Pons (tissue), 1 donor: ENCODE data around the gene CLEC2B.
"Not testable (repeated sequence)": the region's sequence is repeated elsewhere in the genome, so short reads cannot be mapped to it uniquely, and the experiment has no call there.

Experiments used
- DNase-seq: peaks from one replicate; pipeline ENCODE4 v3.0.0-alpha.2; 2016; ENCODE audit warnings: low spot score

CLEC2B gene

DNA sequence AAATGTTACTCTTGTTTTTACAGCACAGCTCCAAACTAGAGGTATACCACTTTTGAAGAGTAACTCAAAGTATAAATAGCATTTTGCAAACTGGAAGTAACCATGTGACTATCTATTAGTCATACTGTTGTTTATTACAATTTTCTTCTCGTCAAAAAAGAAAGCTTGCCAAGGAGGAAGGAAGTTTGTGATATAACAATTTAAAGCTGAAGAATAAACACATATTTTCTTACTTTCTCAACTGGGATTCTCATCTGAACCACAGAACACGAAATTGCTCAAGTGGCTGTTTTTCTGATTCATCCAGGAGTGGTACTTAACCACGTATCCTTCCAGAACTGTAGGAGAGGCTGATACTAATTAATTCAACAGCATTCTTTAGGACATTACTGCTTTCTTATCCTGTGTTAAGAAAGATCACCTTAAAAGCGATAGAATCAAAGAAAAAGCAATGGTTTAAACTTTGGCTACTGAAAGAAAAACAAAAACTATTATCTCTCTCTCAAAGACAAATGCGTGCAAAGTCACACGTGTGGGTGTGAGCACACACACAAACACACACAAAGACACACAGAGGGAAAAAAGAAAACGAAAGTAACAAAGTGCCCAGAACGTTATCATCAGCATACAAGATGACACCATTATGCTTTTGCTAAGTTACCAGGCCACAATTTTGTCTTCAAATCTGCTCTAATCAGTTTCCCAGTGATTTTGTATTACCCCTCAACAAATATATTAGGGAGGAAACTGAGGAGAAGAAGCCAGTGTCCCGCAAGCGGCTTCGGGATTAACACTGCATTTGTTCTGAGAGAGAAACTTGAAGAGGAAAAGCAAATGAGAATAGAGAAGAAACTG, at the start of gene CLEC2B:
Gene CLEC2B, minus strand, starts transcription at position 48 of the 855 bp plus-strand sequence.
- DNase-seq, result peak; percentile 62

DNA sequence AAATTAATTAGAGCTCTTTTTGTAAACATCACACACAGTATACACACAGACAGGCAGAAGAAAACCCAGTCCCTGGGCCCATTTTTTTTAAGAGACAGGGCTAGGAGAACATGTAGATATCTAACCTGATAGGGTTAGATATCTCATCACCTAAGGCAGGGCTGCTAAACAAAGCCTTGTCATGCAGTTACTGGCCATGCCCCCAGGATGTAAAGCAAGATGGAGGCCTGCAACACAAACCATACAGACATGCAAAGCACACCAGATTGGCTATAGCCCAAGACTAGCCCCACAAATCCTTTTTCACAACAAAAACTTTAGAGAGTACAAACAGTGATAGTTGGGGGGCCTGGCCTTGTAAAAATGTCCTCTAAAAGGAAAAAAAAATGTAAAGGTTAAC, 42.6 kb upstream of the CLEC2B start:
- DNase-seq, result no peak

DNA sequence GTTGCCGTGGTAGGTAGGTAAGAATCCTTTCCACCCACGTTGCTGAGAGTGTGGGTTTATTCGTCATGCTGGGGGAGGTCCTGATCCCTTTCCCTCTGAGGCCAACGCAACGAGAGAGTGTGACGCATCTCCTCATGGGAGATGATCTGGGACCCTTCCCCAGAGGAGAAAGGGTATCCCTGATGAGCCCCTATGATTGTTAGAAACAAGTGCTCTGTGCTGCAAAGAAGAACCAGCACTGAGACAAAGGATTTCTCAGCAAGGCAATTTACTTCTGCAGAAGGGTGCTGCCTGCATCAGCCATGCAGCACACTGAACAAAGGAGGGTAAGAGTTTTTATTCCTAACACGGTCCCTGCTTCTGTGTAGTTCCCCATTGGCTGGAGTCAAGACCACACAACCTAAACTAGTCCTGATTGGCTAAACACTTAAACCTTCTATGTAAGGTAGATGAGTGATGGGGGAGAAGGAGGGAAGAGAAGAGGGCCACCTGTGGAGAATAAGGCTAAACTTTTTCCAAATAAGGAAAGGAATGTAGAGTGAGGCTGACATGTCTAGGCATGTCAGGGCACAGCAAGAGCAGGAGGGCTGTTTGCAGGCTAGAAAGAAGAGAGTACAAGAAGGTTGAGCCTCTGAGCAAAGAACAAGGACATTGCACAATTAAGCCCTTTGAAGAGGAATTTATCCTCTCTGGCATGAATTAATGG, 41.7 kb upstream of the CLEC2B start:
- no peak for DNase-seq

DNA sequence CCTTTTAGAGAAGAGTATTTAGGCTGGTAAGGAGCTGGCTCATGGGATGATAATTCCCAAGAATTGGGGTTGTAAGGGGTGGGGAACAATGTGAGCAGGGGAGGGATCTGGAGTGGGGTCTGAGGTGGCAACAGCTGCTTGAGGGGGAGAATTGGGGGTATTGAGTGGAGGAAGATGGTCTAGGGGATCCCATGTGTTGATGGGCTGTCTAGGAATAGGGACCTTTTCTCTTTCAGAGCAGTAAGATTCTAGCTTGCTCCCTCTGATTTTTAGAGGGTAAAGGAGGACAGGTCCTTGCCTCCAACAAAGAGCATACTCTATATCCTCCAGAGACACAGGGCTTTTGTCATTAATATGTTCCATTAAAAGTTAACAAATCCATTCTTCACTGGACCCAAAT, 40.6 kb upstream of the CLEC2B start:
- DNase-seq, result no peak

DNA sequence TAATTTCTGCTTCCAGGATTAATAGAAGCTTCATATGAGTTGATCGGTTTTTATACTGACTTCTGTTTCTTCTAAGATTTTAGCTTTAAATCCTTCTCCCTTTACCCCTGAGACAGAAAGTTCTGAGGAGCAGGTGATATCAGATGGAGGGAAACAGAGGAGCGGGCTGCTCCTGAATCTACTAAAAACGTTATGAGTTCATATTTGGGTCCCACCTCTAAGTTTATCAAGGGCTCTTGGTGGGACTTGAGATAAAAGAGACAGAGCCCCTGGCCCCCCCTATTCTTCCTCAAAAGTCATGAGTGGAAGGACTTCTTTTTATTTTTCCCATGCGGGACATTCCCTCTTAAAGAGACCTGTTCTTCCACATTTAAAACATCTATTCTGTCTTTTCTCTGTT, 39.2 kb upstream of the CLEC2B start:
- DNase-seq, result no peak

DNA sequence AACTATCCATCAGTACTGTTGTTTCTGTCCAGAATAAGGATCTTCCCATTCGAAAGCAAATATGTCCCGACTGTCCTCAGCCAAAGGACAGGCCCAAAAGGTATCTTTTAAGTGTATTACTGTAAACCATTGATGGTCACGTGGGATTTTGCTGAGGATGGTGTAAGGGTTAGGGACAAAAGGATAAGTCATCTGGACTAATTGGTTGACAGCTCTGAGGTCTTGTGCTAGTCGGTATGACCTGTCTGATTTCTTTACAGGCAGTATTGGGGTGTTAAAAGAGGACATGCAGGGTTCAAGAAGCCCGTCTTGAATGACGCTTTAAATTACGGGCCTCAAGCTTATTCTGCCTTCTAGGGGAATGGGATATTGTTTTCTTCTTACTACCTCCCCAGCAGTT, 38.6 kb upstream of the CLEC2B start:
- no peak for DNase-seq

DNA sequence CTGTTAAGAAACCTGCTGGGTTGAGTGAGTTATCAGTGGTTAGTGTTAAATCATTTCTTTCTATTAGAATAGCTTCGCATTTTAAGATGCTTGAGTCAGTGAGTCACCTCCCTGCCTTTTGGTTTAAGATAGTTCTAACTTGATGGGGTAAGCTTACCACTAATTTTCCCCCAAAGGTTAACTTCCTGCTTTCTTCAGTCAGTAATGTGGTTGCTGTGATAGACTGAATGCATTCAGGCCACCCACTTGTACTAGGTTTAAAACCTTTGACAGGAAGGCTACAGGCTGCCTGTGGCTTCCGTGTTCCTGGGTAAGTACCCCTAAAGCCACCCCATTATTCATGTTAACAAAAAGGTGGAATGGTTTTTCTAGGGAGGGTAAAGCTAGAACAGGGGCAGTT, 37.7 kb upstream of the CLEC2B start:
- no peak for DNase-seq

DNA sequence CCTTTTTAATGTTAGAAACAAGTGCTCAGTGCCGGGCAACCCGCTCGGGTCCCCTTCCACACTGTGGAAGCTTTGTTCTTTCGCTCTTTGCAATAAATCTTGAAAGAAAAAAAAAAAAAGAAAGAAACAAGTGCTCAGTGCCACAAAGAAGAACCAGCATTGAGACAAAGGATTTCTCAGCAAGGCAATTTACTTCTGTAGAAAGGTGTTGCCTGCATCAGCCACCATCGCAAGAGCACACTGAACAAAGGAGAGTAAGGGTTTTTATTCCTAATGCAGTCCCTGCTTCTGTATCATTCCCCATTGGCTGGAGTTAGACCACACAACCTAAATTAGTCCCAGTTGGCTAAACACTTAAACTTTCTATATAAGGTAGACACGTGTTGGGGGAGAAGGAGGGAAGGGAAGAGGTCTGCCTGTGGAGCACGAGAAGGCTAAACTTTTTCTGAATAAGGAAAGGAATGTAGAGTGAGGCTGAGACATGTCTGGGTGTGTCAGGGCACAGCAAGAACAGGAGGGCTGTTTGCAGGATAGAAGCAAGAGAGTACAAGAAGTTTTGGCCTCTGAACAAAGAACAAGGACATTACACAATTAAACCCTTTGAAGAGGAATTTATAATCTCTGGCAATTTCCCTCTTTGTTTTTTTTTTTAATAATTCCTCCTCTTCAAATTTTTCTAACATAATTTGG, 33.5 kb upstream of the CLEC2B start:
- DNase-seq, result no peak

DNA sequence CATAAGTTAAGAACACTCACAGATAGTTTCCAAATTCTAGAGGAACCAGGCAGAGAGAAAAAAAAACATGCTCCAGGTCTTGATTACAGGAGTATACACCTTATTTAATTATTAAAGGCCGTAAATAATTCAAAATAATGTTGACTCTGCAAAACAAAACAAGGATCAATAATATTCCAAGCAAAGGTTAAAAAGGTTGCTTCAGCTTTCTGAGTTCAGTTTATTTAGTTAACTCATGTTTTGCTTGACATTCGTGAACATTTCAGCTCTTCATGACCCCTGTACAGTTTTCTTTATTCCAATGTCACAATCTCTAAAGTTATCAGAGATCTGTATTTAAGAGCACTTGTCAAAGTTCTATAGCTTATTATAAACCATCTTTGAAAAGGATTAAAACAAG, 31.8 kb upstream of the CLEC2B start:
- DNase-seq, result no peak

DNA sequence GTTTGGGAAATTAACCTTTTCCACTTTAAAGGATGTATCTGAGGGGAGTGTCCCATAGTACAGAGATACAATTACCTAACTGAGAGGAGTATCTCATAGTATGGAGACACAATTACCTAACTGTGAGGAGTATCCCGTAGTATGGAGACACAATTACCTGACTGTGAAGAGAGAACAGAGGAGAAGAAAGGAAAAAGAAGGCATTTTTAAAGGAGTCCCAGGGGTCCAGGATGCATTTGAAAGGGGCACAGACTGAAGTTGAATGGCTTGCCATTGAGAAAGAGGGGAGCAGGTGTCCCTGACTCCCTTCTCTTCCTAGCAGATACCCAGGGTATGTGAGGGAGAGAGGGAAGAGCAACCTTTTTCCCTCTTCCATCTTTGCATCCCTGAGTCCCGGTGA, 30.1 kb upstream of the CLEC2B start:
- no peak for DNase-seq

DNA sequence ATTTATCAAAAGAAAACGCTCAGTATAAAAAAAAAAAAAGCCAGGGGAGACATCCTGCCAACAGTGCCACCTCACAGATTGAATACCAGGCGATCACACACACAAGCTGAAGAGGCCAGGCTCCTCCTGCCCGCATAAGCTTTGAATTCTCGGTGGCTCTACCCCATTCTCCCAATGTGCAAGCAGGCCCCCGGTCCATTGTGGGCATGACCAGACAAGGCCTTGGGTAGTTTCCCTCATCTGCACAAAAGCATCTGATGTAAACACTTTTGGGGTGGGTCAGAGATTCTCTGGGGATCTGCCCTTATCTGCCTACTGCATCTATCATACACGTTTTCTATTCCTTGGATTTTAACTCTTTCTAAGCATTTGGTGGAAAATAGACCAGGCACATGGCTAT, 28.4 kb upstream of the CLEC2B start:
- no peak for DNase-seq

DNA sequence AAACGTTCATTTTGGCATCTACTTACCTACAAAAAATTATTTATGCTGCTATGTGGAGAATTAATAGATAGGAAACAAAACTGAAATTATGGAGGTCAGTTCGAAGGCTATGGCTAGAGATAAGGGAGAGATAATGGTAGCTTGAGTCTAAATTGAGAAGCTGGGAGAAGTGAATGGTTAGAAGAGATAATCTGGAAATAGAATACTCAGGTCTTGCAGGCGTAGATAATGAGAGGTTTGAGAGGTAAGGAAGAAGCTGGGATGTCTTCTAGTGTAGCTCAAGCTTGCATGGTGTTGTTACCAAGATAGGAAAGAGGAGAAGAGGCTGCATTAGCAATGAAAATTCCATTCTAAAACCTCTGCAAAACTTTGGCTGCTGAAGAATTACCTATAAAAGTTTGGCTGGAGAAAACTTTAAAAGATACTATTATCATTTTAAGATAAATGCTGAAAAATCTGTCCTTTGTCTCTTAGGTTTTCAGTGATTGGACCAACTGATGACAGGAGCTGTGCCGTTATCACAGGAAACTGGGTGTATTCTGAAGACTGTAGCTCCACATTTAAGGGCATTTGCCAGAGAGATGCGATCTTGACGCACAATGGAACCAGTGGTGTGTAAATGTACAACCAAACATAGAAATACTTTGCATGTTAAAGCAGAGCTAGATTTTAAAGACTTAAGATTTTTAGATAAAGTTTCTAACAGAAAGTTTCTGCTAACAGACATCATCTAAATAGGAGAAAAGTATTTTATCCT, 26.2 kb upstream of the CLEC2B start:
- DNase-seq, result no peak

DNA sequence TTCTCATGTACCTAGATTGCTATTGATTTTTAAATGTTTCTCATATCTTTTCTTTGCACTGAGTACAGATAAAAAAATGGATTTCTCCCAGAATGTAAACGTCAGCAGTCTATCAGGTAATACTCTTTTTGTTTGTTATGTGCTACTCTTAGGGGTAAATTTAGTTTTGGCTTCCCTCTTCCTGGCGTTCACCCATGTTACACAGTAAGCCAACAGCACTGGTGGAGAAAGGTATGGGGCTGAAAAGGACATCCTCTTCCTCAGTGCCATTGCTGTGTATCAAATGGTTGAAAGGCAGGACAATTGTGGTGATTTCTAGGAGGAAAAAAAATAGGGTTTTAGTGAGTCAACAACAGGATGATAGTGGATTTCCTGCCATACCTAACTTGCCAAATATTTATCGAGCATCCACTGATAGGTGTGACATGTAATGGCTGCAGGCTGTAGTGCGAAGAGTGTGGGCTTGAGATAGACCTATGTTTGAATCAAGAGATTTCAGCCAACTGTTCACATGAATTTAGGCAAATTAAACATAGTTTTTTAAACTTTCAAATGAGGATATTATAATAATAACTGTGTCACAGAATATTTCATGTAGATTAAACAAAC, 19.6 kb upstream of the CLEC2B start:
- no peak for DNase-seq

DNA sequence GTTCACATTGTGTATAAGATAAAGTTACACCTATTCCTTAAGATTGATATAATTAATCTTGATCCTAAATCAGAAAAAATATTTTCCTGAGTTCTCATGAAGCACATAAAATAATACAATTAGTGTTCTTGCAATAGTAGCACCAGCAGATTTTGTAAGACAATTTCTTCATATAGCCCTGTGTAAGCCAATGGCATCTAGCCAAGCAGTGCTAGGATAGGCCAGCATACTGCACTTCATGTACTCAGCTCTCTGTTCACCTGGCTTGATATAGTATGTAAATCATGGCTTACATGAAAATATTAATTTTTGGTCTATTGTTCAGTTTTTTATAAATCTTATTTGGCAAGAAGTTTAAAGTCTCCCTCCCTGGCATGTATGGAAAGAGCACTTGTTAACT, 14.0 kb upstream of the CLEC2B start:
- DNase-seq, result no peak

DNA sequence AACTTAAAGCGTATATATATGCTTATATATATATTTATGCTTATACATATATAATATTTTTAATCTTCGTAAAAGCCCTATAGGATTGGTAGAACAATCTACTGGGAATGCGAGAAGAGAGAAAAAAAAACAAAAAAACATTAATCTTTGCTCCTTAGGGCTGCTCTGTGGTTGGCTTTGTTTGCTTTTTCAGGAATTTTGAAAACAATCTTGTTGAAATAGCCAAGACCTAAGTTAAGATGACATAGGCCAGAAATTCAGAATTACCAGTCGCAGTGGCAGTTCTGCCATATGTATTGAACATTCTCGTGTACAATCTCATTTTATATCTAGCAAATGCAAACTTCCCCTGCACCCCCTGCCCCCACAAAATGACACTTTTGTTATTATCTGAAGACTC, 12.8 kb upstream of the CLEC2B start:
- no peak for DNase-seq

DNA sequence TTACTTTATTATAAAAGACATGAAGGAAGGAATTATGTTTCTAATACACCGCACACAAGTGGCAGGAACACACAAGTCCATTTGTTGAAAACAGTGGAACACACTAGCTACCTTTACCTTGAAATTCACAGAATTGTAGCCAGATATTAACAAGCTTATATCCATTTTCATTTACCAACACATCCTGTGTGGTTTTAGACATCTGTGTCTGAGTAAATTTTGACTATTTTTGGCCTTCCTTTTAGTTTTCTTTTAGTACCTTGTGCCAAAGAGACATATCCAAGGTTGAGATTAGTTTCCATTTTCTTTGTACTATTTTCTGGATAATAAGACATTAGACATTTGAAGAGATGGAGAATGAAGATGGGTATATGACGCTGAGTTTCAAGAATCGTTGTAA, 12.1 kb upstream of the CLEC2B start, which contains the start of gene KLRF2:
Gene KLRF2, plus strand, starts transcription at position 244 of the 400 bp plus-strand sequence. Its CDS starts 107 bp downstream, at position 351.
- DNase-seq, result no peak

DNA sequence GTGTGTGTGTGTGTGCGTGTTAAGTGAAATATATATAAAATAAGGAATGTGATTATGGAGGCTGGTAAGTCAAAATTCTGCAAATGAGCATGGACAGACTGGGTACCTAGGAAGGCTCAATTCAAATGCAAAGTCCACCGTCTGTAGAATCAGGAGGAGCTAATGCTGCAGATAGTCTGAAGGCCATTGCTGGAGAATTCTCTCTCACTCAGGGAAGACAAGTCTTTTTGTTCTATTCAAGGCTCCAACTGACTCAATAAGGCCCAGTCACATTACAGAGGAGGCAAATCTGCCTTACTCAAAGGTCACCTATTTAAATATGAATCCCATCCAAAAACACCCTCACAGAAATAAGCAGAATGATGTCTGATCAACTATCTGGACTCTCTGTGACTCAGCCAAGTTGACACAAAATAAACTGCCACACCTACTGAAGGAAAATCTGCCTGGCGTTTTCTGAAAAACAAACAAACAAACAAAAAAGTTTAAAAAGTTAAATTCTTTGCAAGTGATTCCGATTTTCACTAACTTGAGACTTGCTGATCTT, 11.5 kb upstream of the CLEC2B start:
- DNase-seq, result no peak

DNA sequence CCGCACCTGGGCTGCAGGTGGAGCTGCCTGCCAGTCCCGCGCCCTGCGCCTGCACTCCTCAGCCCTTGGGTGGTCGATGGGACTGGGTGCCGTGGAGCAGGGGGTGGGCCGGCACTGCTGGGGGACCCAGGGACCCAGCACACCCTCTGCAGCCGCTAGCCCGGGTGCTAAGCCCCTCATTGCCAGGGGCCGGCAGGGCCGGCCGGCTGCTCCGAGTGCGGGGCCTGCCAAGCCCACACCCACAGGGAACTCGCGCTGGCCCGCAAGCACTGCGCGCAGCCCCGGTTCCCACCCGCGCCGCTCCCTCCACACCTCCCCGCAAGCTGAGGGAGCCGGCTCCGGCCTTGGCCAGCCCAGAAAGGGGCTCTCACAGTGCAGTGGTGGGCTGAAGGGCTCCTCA, 7.0 kb upstream of the CLEC2B start:
- DNase-seq, result not testable (repeated sequence)

DNA sequence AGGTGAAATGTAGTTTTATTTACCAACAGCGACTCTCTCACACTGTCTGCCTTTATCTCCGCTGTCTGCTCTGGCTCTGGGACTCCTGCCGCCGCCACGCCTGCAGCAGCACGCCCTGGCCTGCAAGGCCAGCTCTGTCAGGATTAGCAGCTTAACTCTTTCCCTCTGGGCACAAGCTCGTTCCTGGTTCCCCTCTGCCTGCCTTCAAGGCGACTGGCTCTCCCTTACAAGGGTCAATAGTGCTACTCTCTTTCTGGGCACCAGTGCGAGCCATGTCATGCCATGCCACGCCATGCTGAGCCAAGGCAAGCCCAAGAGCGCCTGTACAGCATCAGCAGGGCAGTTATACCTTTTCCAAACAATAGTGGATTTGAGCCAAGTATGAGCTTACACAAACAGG, 3.6 kb upstream of the CLEC2B start:
- no peak for DNase-seq

DNA sequence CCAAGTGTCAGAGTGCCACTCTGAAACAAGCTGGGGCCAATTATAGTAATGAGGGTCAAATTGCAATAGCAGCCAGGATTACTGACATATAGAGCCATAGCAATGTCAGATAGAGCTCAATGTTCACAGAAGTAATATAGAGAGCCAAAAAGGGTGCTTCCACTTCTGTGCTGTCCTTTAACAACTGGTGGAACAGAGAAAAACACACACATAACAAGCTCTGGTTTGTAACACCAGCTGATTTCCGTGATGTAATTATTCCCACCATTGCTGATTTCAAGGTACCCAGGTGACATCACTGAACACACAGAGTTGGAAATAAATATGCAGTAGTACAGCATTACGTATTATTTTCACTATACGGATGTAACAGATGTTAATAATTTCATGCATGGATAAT, 3.0 kb upstream of the CLEC2B start:
- DNase-seq, result no peak

DNA sequence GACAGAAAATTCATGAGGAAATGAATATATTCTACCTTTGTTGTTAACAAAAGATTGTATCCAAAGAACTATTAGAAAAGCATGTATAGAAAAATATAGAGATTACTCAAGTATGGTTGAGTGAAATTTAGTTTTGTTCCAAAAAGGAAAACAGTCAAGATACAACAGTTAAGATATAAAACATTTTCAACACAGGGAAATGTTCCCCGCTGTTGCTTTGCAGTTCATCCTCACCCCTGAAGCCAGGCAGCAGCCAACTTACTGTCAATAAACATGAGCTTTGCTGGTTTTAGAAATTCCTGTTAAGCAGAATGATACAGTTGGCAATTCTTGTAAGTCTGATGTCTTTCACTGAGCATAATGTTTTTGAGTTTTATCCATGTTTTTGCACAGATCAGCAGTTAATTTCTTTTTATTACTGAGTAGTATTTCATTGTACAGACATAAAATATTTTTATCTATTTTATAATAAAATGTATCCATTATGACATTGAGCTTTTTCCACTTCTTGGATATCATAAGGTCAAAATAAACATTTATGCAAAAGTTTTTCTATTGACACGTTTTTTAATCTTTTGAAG, 1.2 kb upstream of the CLEC2B start:
- peak; percentile 39 for DNase-seq
